CD4-positive, alpha-beta T cell (primary cell): ENCODE results near the gene PLEKHM2. TPM values are rescaled to one million over a fixed set of nuclear protein-coding genes. Genes with fewer than 3 reads are reported as not detected.

Experiments used
- ATAC-seq: fragments of 200-7000 bp; cut with Tn5 transposase; one replicate; pipeline ENCODE4 v1.10.0; 2022; ENCODE audit warnings: mild to moderate bottlenecking; ENCODE audit not compliant: poor library complexity
- CTCF ChIA-PET: fragments of 350-600 bp; sonication (Branson Sonifier 250); formaldehyde crosslinking; loops from one replicate; lab custom pipeline; 2021; ENCODE audit warnings: antibody characterized with exemption, inconsistent platforms; lab: Charles Lee
- POLR2A ChIA-PET: fragments of 350-600 bp; sonication (Branson Sonifier 250); formaldehyde crosslinking; loops from one replicate; lab custom pipeline; 2021; ENCODE audit warnings: antibody characterized with exemption, inconsistent platforms; lab: Charles Lee
- DNase-seq, 14 experiments: peaks; one replicate each; pipeline ENCODE4 v3.0.0-alpha.2; 2013 to 2020; ENCODE audit warnings: mixed read lengths in 2 of 14
- H3K27ac ChIP-seq, 2 donors: one replicate each; pipeline versions ENCODE4 v1.5.1 to v1.7.0; 2013; ENCODE audit warnings: low read length in 2 of 2, low read depth in 1 of 2, mild to moderate bottlenecking in 1 of 2
- H3K27me3 ChIP-seq, 2 experiments: 1 replicate in 1 of 2; 2 replicates in 1 of 2; pipeline versions ENCODE4 v1.6.1 to v1.7.0; 2013; ENCODE audit warnings: low read length in 2 of 2, control low read depth in 1 of 2, mild to moderate bottlenecking in 1 of 2, moderate library complexity in 1 of 2; ENCODE audit not compliant: insufficient read depth in 2 of 2, control insufficient read depth in 1 of 2
- H3K36me3 ChIP-seq: one replicate; pipeline ENCODE4 v1.6.1; 2013; ENCODE audit warnings: low read length, control low read depth; ENCODE audit not compliant: insufficient read depth
- H3K4me1 ChIP-seq: one replicate; pipeline ENCODE4 v1.6.1; 2013; ENCODE audit warnings: low read length, control low read depth; ENCODE audit not compliant: insufficient read depth
- H3K4me3 ChIP-seq: one replicate; pipeline ENCODE4 v1.5.1; 2013; ENCODE audit warnings: mild to moderate bottlenecking, low read length, moderate library complexity
- H3K9me3 ChIP-seq, 2 experiments: 1 replicate in 1 of 2; 2 replicates in 1 of 2; pipeline versions ENCODE4 v1.6.1 to v1.7.0; 2013; ENCODE audit warnings: low read length in 2 of 2, mild to moderate bottlenecking in 2 of 2, control low read depth in 1 of 2, moderate library complexity in 1 of 2; ENCODE audit not compliant: control insufficient read depth in 1 of 2, insufficient read depth in 1 of 2
- H3K27ac Mint-ChIP-seq: one replicate; pipeline ENCODE4 v1.8.0; 2020; ENCODE audit warnings: mixed read lengths
- H3K27me3 Mint-ChIP-seq: one replicate; pipeline ENCODE4 v1.8.0; 2021; ENCODE audit warnings: mixed read lengths
- H3K36me3 Mint-ChIP-seq: one replicate; pipeline ENCODE4 v1.8.0; 2021; ENCODE audit warnings: low read depth, mixed read lengths
- H3K4me1 Mint-ChIP-seq: one replicate; pipeline ENCODE4 v1.8.0; 2021; ENCODE audit warnings: low read depth, mixed read lengths
- H3K4me3 Mint-ChIP-seq: one replicate; pipeline ENCODE4 v1.8.0; 2020; ENCODE audit warnings: mild to moderate bottlenecking, mixed read lengths
- H3K9me3 Mint-ChIP-seq: one replicate; pipeline ENCODE4 v1.8.0; 2020; ENCODE audit warnings: mixed read lengths
- intact Hi-C, 2 experiments: fragments of 100-400 bp; cut with DNase I in 1 of 2; cut with micrococcal nuclease in 1 of 2; formaldehyde crosslinking; loops; one replicate each; pipeline versions ENCODE4 v1.15.1 to v1.9.0; 2023 to 2025; cut with DNase I, micrococcal nuclease
- total RNA-seq, 174 experiments: library from RNA in 2 of 174; stranded (reverse) in 2 of 174; gene quantifications; one replicate each; pipeline ENCODE4 v1.2.3 and lab custom pipeline; 2021 to 2026
- TF ChIP-seq, protein P1 (sequence below): fragments of 200-600 bp; IDR thresholded peaks from one replicate; pipeline ENCODE4 v1.8.0; 2022; ENCODE audit warnings: antibody characterized with exemption, mild to moderate bottlenecking

Gene PLEKHM2
- total RNA-seq, 2 experiments from 2014 or later, result 77.5 to 82.0 TPM

DNA sequence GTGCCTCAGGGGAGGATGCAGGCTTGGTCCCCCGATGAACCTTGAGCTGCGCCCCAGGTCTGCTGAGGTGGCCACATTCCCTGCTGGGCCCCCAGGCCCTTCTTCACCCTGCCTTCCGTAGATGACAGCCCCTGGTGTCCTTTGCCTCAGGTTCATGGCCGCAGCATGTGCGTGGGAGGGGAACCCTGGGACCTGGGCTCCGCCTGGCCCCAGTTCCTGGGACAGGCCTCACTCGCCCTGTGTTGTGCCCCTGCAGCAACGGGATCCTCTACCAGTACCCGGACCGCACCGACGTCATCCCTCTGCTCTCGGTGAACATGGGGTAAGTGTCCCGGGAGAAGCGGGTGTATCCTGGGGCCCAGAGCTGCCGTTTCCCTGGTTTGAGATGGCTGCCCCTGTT is 46.8 kb downstream of the PLEKHM2 start:
- Mint-ChIP-seq H3K9me3 (no peaks in the 10 kb centered on the region), H3K36me3 (peaks cover 51% of the 10 kb centered on the region), H3K4me1 (no peaks in the 10 kb centered on the region), H3K4me3 (no peak overlapping the region), H3K27me3 (no peaks in the 10 kb centered on the region), H3K27ac (no peak overlapping the region)
- DNase-seq, result no peak
- Histone ChIP-seq H3K9me3 (no peaks in the 10 kb centered on the region), H3K4me3 (no peak overlapping the region), H3K27me3 (no peaks in the 10 kb centered on the region), H3K27ac (no peak overlapping the region), H3K36me3 (peaks cover 70% of the 10 kb centered on the region), H3K4me1 (no peaks in the 10 kb centered on the region)
- TF ChIP-seq, protein P1, sequence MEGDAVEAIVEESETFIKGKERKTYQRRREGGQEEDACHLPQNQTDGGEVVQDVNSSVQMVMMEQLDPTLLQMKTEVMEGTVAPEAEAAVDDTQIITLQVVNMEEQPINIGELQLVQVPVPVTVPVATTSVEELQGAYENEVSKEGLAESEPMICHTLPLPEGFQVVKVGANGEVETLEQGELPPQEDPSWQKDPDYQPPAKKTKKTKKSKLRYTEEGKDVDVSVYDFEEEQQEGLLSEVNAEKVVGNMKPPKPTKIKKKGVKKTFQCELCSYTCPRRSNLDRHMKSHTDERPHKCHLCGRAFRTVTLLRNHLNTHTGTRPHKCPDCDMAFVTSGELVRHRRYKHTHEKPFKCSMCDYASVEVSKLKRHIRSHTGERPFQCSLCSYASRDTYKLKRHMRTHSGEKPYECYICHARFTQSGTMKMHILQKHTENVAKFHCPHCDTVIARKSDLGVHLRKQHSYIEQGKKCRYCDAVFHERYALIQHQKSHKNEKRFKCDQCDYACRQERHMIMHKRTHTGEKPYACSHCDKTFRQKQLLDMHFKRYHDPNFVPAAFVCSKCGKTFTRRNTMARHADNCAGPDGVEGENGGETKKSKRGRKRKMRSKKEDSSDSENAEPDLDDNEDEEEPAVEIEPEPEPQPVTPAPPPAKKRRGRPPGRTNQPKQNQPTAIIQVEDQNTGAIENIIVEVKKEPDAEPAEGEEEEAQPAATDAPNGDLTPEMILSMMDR, result no peak
- ATAC-seq, result no peak
- POLR2A ChIA-PET, result no interaction called here
- intact Hi-C loops, result no loop called here
- CTCF ChIA-PET, result no interaction called here

DNA sequence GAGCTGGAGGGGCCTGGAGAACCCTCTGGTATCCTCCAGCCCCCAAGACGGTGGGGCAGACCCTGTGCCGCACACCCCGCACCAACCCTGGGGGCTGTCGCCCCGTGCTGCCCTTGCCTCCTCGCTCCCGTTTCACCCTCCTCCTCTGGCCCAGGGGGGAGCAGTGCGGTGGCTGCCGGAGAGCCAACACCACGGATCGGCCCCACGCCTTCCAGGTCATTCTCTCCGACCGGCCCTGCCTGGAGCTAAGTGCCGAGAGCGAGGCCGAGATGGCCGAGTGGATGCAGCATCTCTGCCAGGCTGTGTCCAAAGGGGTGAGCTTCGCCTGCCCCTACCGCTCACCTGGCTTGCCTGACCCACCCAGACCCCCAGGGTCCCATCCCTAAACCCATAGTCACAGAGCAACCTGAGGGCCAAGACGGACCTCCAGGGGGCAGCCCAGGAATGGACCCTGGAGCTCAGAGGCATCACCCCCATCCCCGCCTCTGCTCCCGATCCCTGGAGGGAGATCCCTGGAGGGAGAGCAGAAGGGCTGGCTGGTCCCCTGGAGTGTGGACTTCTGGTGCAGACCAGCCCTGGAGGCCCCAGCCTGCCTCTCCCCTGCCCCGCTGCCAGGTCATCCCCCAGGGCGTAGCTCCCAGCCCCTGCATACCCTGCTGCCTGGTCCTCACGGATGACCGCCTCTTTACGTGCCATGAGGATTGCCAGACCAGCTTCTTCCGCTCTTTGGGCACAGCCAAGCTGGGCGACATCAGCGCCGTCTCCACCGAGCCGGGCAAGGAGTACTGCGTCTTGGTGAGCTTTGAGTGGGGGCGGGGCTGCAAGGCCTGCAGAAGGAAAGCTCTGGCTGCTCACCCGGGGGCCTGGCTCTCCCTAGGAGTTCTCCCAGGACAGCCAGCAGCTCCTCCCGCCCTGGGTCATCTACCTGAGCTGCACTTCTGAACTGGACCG is 47.9 kb downstream of the PLEKHM2 start:
- Histone ChIP-seq H3K36me3 (peaks cover 59% of the 10 kb centered on the region), H3K4me1 (no peaks in the 10 kb centered on the region), H3K9me3 (no peaks in the 10 kb centered on the region), H3K4me3 (no peak overlapping the region), H3K27me3 (no peaks in the 10 kb centered on the region), H3K27ac (no peak overlapping the region)
- no peak overlapping the region for H3K27ac Mint-ChIP-seq
- H3K4me3 Mint-ChIP-seq, result no peak overlapping the region
- H3K4me1 Mint-ChIP-seq, result no peaks in the 10 kb centered on the region
- peaks cover 43% of the 10 kb centered on the region for H3K36me3 Mint-ChIP-seq
- intact Hi-C loops, result no loop called here
- TF ChIP-seq, protein P1, result no peak
- ChIA-PET POLR2A (no interaction called here), CTCF (no interaction called here)
- no peaks in the 10 kb centered on the region for H3K9me3 Mint-ChIP-seq
- ATAC-seq (no peak), DNase-seq (peak in 1 of 14 experiments; percentile 19)
- H3K27me3 Mint-ChIP-seq, result no peaks in the 10 kb centered on the region

DNA sequence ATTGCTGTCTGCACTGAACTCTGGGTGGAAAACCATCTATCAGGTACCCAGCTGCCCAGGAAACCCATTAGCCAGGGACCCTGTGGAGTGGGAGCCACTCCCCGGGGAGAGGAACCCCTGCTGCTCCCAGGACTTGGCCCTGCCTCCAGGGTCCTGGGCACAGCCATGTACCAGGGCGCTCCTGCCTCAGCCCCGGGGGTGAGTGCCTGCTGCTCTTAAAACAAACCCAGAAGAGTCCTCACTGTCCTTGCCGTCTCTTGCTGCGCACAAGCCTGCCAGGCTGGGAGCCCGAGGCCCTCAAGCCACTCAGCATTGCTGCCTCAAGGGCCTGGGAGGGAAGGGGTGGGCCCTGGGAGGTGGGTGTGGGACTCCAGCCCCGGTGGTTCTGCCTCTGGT is 48.6 kb downstream of the PLEKHM2 start:
- no peak overlapping the region for H3K27ac Mint-ChIP-seq
- H3K4me1 ChIP-seq, result no peaks in the 10 kb centered on the region
- H3K36me3 ChIP-seq, result peaks cover 52% of the 10 kb centered on the region
- intact Hi-C loops, result no loop called here
- CTCF ChIA-PET, result no interaction called here
- no peak overlapping the region for H3K4me3 Mint-ChIP-seq
- H3K27me3 ChIP-seq, result no peaks in the 10 kb centered on the region
- no peak overlapping the region for H3K27ac ChIP-seq
- POLR2A ChIA-PET, result no interaction called here
- ATAC-seq, result no peak
- no peaks in the 10 kb centered on the region for H3K9me3 ChIP-seq
- no peaks in the 10 kb centered on the region for H3K27me3 Mint-ChIP-seq
- TF ChIP-seq, protein P1, result no peak
- peaks cover 38% of the 10 kb centered on the region for H3K36me3 Mint-ChIP-seq
- H3K4me3 ChIP-seq, result no peak overlapping the region
- DNase-seq, result no peak
- H3K4me1 Mint-ChIP-seq, result no peaks in the 10 kb centered on the region
- H3K9me3 Mint-ChIP-seq, result no peaks in the 10 kb centered on the region
